ENCODE measurements around the gene COL9A1.

The COL9A1 gene

GRCh38 chr6:70172252-70172651, 130.6 kb downstream of the COL9A1 start:
- TF ChIP-seq CTCF (IDR thresholded peaks at IDR 0.05), result no peak
- H3K4me1 ChIP-seq (ENCODE audit: control insufficient read depth in 1 of 2, insufficient read depth in 1 of 2, low read depth in 1 of 2, low read length in 1 of 2), result no peaks in the 10 kb centered on the region
- no peaks in the 10 kb centered on the region for H3K9me3 ChIP-seq
- H3K27me3 ChIP-seq, result peaks cover 21% of the 10 kb centered on the region
- no peak overlapping the region for H3K4me3 ChIP-seq (ENCODE audit: low read depth in 1 of 2, low read length in 1 of 2)
- no peak overlapping the region for H3K27ac ChIP-seq
- H3K36me3 ChIP-seq, result no peaks in the 10 kb centered on the region

DNA sequence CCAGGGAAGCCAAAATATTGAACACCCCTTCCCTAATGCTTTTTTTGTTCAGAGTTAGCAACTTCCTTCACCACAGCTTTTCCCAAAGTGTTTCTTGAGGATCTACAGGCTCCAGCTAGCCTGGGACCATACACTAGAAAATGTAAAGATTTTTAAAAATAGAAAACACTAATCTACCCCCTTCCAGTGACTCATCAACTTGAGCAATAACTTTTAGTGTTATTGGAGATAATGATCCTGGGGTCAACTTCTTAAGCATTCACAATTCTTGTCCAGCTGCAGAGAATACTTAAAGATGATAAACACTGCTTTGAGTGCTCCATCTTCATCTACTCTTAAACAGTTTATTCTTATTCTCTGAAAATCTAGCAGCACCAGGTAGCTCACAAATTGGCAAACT, 131.6 kb downstream of the COL9A1 start:
- no peak overlapping the region for H3K4me3 ChIP-seq (ENCODE audit: low read depth in 1 of 2, low read length in 1 of 2)

DNA sequence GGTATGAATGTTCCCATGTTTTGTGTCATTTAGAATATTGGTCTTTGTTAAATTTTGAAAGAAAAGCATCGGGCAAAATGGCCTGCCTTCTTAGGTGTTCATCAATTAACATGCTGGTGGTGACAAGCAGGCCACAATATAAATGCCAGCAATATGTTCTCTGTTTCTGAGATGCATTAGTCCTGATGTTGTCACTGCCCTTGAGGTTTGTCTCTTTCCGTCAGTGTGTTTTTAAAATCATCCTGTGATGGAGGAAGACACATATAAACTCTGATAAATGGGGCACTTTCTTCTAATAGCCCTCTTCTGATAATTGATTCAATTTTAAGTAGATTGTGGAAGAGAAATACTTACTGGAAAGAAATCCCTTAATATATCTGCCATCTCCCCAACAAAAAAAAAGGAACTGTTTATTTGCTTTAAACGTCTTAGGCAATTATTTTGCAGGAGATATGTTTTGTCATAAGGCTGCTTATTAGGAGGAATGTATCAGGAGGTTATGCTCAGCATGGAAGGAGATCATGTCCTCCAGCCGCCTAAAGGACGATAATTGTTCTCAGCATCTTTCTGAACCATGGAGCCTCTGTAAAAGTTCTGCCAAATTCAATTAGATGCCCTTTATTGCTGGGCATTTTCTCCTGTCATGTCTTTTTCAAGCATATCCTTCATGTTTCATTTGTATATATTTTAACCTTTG, 134.1 kb downstream of the COL9A1 start:
- peaks cover 35% of the 10 kb centered on the region for H3K27me3 ChIP-seq
- H3K9me3 ChIP-seq, result no peaks in the 10 kb centered on the region
- no peak for TF ChIP-seq CTCF (IDR thresholded peaks at IDR 0.05)
- no peaks in the 10 kb centered on the region for H3K36me3 ChIP-seq
- no peak overlapping the region for H3K4me3 ChIP-seq (ENCODE audit: low read depth in 1 of 2, low read length in 1 of 2)
- no peaks in the 10 kb centered on the region for H3K4me1 ChIP-seq (ENCODE audit: control insufficient read depth in 1 of 2, insufficient read depth in 1 of 2, low read depth in 1 of 2, low read length in 1 of 2)
- no peak overlapping the region for H3K27ac ChIP-seq

More for the DNA sequence above, 131.6 kb downstream of the COL9A1 start:
- peaks cover 29% of the 10 kb centered on the region for H3K27me3 ChIP-seq
- H3K9me3 ChIP-seq, result no peaks in the 10 kb centered on the region
- no peaks in the 10 kb centered on the region for H3K36me3 ChIP-seq
- H3K27ac ChIP-seq, result no peak overlapping the region
- TF ChIP-seq CTCF (IDR thresholded peaks at IDR 0.05), result no peak
- no peaks in the 10 kb centered on the region for H3K4me1 ChIP-seq (ENCODE audit: control insufficient read depth in 1 of 2, insufficient read depth in 1 of 2, low read depth in 1 of 2, low read length in 1 of 2)
